ENCODE data around the gene UBE2F.

Gene UBE2F

DNA sequence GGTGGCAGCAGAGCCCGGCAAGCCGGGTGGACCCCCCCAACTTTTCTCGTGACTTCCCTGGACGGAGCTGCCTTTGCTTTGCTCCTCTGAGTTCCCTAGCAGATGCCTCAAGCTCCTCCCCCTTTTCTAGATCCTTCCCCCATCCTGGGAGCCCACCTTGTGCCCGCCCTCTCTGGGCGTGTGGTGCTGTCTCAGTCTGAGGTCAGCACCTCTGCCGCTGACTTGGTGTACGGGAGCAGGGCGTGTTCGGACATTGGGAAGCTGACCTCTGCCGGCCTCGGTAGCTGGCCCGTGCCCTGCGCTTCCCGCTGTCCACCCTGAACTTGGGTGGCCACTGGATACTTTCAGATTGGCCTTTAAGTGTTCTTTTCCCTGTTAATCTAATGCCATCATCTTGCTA, 113.7 kb downstream of the UBE2F start:
- ATAC-seq, result no peak
- TF ChIP-seq, protein P1, sequence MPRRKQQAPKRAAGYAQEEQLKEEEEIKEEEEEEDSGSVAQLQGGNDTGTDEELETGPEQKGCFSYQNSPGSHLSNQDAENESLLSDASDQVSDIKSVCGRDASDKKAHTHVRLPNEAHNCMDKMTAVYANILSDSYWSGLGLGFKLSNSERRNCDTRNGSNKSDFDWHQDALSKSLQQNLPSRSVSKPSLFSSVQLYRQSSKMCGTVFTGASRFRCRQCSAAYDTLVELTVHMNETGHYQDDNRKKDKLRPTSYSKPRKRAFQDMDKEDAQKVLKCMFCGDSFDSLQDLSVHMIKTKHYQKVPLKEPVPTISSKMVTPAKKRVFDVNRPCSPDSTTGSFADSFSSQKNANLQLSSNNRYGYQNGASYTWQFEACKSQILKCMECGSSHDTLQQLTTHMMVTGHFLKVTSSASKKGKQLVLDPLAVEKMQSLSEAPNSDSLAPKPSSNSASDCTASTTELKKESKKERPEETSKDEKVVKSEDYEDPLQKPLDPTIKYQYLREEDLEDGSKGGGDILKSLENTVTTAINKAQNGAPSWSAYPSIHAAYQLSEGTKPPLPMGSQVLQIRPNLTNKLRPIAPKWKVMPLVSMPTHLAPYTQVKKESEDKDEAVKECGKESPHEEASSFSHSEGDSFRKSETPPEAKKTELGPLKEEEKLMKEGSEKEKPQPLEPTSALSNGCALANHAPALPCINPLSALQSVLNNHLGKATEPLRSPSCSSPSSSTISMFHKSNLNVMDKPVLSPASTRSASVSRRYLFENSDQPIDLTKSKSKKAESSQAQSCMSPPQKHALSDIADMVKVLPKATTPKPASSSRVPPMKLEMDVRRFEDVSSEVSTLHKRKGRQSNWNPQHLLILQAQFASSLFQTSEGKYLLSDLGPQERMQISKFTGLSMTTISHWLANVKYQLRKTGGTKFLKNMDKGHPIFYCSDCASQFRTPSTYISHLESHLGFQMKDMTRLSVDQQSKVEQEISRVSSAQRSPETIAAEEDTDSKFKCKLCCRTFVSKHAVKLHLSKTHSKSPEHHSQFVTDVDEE (CRISPR knock-in tag; IDR thresholded peaks at IDR 0.05), result no peak

DNA sequence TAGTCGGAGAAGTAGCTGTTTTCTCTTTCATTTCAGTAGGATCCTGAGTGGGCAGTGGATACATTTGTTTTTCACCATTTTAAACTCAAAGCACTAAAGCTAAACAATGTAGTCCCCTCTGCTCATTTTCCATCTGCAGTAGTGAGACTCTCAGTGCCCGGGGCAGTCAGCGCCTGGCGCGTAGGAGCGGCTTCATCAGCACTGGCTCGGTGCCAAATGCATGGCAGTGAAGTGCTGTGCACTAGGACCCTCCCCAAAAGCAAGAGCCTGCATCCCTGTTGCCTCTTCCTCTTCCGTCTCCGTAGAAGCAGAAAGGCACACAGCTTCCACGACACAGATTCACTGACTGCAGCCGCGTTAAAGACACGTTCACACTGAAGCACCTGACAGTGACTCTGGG, 114.3 kb downstream of the UBE2F start:
- no peak for ATAC-seq
- TF ChIP-seq ZC3H10 (CRISPR knock-in tag; IDR thresholded peaks at IDR 0.05), result no peak
- TF ChIP-seq ZFP3 (CRISPR knock-in tag; IDR thresholded peaks at IDR 0.05), result no peak
- no peak for TF ChIP-seq ZFP30 (CRISPR knock-in tag; IDR thresholded peaks at IDR 0.05)
- no peak for TF ChIP-seq TCF4 (CRISPR knock-in tag; IDR thresholded peaks at IDR 0.05; ENCODE audit: borderline replicate concordance)
- no peak for TF ChIP-seq RARB (CRISPR knock-in tag; IDR thresholded peaks at IDR 0.05)
- no peak for TF ChIP-seq ZNF8 (CRISPR knock-in tag; IDR thresholded peaks at IDR 0.05)
- TF ChIP-seq GLIS3 (CRISPR knock-in tag; IDR thresholded peaks at IDR 0.05), result no peak
- TF ChIP-seq, protein P2, sequence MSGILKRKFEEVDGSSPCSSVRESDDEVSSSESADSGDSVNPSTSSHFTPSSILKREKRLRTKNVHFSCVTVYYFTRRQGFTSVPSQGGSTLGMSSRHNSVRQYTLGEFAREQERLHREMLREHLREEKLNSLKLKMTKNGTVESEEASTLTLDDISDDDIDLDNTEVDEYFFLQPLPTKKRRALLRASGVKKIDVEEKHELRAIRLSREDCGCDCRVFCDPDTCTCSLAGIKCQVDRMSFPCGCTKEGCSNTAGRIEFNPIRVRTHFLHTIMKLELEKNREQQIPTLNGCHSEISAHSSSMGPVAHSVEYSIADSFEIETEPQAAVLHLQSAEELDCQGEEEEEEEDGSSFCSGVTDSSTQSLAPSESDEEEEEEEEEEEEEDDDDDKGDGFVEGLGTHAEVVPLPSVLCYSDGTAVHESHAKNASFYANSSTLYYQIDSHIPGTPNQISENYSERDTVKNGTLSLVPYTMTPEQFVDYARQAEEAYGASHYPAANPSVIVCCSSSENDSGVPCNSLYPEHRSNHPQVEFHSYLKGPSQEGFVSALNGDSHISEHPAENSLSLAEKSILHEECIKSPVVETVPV (CRISPR knock-in tag; IDR thresholded peaks at IDR 0.05), result no peak

DNA sequence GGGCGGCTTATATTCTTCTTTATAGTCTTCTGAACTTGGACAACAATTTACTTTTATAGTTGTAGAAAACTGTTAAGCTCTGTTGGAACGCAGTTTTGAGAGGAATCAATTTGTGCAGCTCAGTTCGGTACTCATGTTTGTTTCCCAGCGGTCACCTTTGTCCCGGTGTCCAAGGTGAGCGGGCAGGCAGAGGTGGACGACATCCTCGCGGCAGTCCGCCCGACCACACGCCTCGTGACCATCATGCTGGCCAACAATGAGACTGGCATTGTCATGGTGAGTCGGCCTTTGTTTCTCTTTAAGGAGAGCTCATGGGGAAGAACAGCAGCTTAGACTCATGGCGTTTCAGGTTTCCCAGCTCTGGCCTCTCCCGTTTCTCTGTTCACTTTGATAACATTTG, 114.7 kb downstream of the UBE2F start:
- ATAC-seq, result no peak
- TF ChIP-seq TCF4 (CRISPR knock-in tag; IDR thresholded peaks at IDR 0.05; ENCODE audit: borderline replicate concordance), result no peak
- TF ChIP-seq RARB (CRISPR knock-in tag; IDR thresholded peaks at IDR 0.05), result no peak
- TF ChIP-seq ISL1 (CRISPR knock-in tag; IDR thresholded peaks at IDR 0.05), result no peak
- TF ChIP-seq OSR1 (CRISPR knock-in tag; IDR thresholded peaks at IDR 0.05), result no peak
- no peak for TF ChIP-seq ZFP30 (CRISPR knock-in tag; IDR thresholded peaks at IDR 0.05)
- no peak for TF ChIP-seq ZNF70 (CRISPR knock-in tag; IDR thresholded peaks at IDR 0.05)
- TF ChIP-seq POU6F1 (CRISPR knock-in tag; IDR thresholded peaks at IDR 0.05; ENCODE audit: borderline replicate concordance, low read depth), result no peak
- TF ChIP-seq, protein P3, sequence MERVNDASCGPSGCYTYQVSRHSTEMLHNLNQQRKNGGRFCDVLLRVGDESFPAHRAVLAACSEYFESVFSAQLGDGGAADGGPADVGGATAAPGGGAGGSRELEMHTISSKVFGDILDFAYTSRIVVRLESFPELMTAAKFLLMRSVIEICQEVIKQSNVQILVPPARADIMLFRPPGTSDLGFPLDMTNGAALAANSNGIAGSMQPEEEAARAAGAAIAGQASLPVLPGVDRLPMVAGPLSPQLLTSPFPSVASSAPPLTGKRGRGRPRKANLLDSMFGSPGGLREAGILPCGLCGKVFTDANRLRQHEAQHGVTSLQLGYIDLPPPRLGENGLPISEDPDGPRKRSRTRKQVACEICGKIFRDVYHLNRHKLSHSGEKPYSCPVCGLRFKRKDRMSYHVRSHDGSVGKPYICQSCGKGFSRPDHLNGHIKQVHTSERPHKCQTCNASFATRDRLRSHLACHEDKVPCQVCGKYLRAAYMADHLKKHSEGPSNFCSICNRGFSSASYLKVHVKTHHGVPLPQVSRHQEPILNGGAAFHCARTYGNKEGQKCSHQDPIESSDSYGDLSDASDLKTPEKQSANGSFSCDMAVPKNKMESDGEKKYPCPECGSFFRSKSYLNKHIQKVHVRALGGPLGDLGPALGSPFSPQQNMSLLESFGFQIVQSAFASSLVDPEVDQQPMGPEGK (CRISPR knock-in tag; IDR thresholded peaks at IDR 0.05; ENCODE audit: borderline replicate concordance), result no peak
- no peak for TF ChIP-seq ESRRG (CRISPR knock-in tag; IDR thresholded peaks at IDR 0.05)
- TF ChIP-seq, protein P1 (CRISPR knock-in tag; IDR thresholded peaks at IDR 0.05), result no peak
- TF ChIP-seq BACH2 (CRISPR knock-in tag; IDR thresholded peaks at IDR 0.05; ENCODE audit: borderline replicate concordance), result no peak

DNA sequence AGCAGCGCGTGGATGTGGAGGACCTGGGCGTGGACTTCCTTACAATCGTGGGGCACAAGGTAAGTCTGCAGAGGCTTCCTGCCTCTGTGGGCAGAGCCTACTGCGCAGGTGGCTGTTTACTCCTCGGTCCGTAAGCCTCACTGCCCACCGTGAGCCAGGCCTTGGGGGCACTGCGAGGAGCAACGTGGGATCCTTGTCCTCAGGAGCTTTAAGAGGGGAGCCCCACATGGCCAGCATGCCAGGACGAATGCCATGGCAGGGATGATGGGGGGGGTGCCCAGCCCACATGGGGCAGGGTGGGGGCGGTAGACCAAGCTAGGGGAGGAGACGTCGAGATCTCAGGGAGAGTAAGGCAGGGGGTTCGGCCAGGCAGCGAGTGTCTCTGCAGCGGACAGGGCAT, 115.3 kb downstream of the UBE2F start:
- ATAC-seq, result no peak
- TF ChIP-seq TOX (CRISPR knock-in tag; IDR thresholded peaks at IDR 0.05; ENCODE audit: borderline replicate concordance) (no peak), ZFP3 (CRISPR knock-in tag; IDR thresholded peaks at IDR 0.05) (no peak), ZNF8 (CRISPR knock-in tag; IDR thresholded peaks at IDR 0.05) (no peak), ZNF70 (CRISPR knock-in tag; IDR thresholded peaks at IDR 0.05) (no peak), CREB5 (CRISPR knock-in tag; IDR thresholded peaks at IDR 0.05; ENCODE audit: low read depth) (no peak), RARB (CRISPR knock-in tag; IDR thresholded peaks at IDR 0.05) (no peak), GLIS3 (CRISPR knock-in tag; IDR thresholded peaks at IDR 0.05) (no peak), ESRRG (CRISPR knock-in tag; IDR thresholded peaks at IDR 0.05) (no peak), ZFP30 (CRISPR knock-in tag; IDR thresholded peaks at IDR 0.05) (no peak), ARNTL (CRISPR knock-in tag; IDR thresholded peaks at IDR 0.05; ENCODE audit: borderline replicate concordance, low read depth) (no peak), ZC3H10 (CRISPR knock-in tag; IDR thresholded peaks at IDR 0.05) (no peak), PPARA (CRISPR knock-in tag; IDR thresholded peaks at IDR 0.05; ENCODE audit: borderline replicate concordance) (no peak), TCF4 (CRISPR knock-in tag; IDR thresholded peaks at IDR 0.05; ENCODE audit: borderline replicate concordance) (no peak)
- TF ChIP-seq, protein P3 (CRISPR knock-in tag; IDR thresholded peaks at IDR 0.05; ENCODE audit: borderline replicate concordance), result no peak
